Loucy (cell line): ENCODE results near the gene BIN1.

Experiments used
- H2AFZ ChIP-seq: fragments of 200-600 bp; sonication (generic); 2 replicates; pipeline ENCODE4 v1.6.0; 2016; ENCODE audit warnings: antibody characterized with exemption, mild to moderate bottlenecking, low read length, moderate library complexity
- H3F3A ChIP-seq: fragments of 200-600 bp; 2 replicates; pipeline ENCODE4 v1.6.0; 2016; ENCODE audit warnings: antibody characterized with exemption, low read depth, mild to moderate bottlenecking
- H3K27me3 ChIP-seq: fragments of 200-600 bp; sonication (generic); 2 replicates; pipeline ENCODE4 v1.6.1; 2014; ENCODE audit warnings: low read length, mild to moderate bottlenecking; ENCODE audit not compliant: insufficient read depth, poor library complexity, severe bottlenecking
- H3K36me3 ChIP-seq: fragments of 200-600 bp; sonication (generic); 2 replicates; pipeline ENCODE4 v1.6.1; 2016; ENCODE audit warnings: low read length; ENCODE audit not compliant: insufficient read depth
- H3K4me1 ChIP-seq: fragments of 200-600 bp; sonication (generic); 2 replicates; pipeline ENCODE4 v1.5.1; 2014; ENCODE audit warnings: low read length, mild to moderate bottlenecking; ENCODE audit not compliant: insufficient read depth, poor library complexity, severe bottlenecking
- H3K4me2 ChIP-seq: fragments of 200-600 bp; sonication (generic); 2 replicates; pipeline ENCODE4 v1.6.0; 2014; ENCODE audit warnings: antibody characterized with exemption, low read length, low read depth, mild to moderate bottlenecking; ENCODE audit not compliant: poor library complexity, severe bottlenecking
- H3K4me3 ChIP-seq: fragments of 200-600 bp; sonication (generic); 2 replicates; pipeline ENCODE4 v1.5.1; 2014; ENCODE audit warnings: low read length, mild to moderate bottlenecking, mixed read lengths; ENCODE audit not compliant: poor library complexity, severe bottlenecking
- H3K79me2 ChIP-seq: fragments of 200-600 bp; sonication (generic); 2 replicates; pipeline ENCODE4 v1.6.1; 2014; ENCODE audit warnings: low read length; ENCODE audit not compliant: insufficient read depth
- H3K9ac ChIP-seq: fragments of 200-600 bp; sonication (generic); 2 replicates; pipeline ENCODE4 v1.6.0; 2014; ENCODE audit warnings: mild to moderate bottlenecking, low read depth, low read length, moderate library complexity; ENCODE audit not compliant: poor library complexity, severe bottlenecking
- H3K9me2 ChIP-seq: fragments of 200-600 bp; sonication (generic); replicated peaks from 2 replicates; pipeline ENCODE4 v1.6.1; 2016; ENCODE audit warnings: low read depth, low read length, mixed read lengths
- H3K9me3 ChIP-seq: fragments of 200-600 bp; sonication (generic); 2 replicates; pipeline ENCODE4 v1.6.1; 2014; ENCODE audit warnings: mild to moderate bottlenecking, antibody characterized with exemption, low read length, low read depth; ENCODE audit not compliant: insufficient read depth
- H4K20me1 ChIP-seq: fragments of 200-600 bp; sonication (generic); 2 replicates; pipeline ENCODE4 v1.6.0; 2014; ENCODE audit warnings: antibody characterized with exemption, low read length, mild to moderate bottlenecking; ENCODE audit not compliant: insufficient read depth, poor library complexity, severe bottlenecking
- CTCF ChIP-seq: fragments of 200-600 bp; sonication (generic); conservative IDR thresholded peaks from 2 replicates; pipeline ENCODE4 v1.5.1; 2014; ENCODE audit warnings: mild to moderate bottlenecking, antibody characterized with exemption, low read length
- EZH2phosphoT487 ChIP-seq: fragments of 200-600 bp; IDR thresholded peaks from 2 replicates; pipeline ENCODE4 v1.6.1; 2018; ENCODE audit warnings: antibody characterized with exemption, mild to moderate bottlenecking, moderate library complexity, borderline replicate concordance

Gene BIN1

GRCh38 chr2:127142663-127143630 is 36.0 kb upstream of the BIN1 start:
- no peaks in the 10 kb centered on the region for H3K36me3 ChIP-seq
- no peaks in the 10 kb centered on the region for H3K9me3 ChIP-seq
- H3K9ac ChIP-seq = no peak overlapping the region
- no peak overlapping the region for H2AFZ ChIP-seq
- H3K4me1 ChIP-seq = peaks cover 6% of the 10 kb centered on the region
- H3K4me3 ChIP-seq = no peak overlapping the region
- H3K9me2 ChIP-seq = no peaks in the 10 kb centered on the region
- H3K4me2 ChIP-seq = no peak overlapping the region
- no peaks in the 10 kb centered on the region for H4K20me1 ChIP-seq
- peaks cover 3% of the 10 kb centered on the region; the same call in 1 of the 2 replicates for H3F3A ChIP-seq
- no peaks in the 10 kb centered on the region for H3K27me3 ChIP-seq
- TF ChIP-seq CTCF = no peak
- no peak for TF ChIP-seq EZH2phosphoT487
- H3K79me2 ChIP-seq = no peaks in the 10 kb centered on the region

GRCh38 chr2:127140538-127140937 is 33.6 kb upstream of the BIN1 start:
- H3K4me1 ChIP-seq = peaks cover 6% of the 10 kb centered on the region
- no peaks in the 10 kb centered on the region for H3K36me3 ChIP-seq
- H3K4me2 ChIP-seq = peak overlapping the region; percentile 7
- H2AFZ ChIP-seq = peak overlapping the region; percentile 69; the same call in 1 of the 2 replicates
- no peaks in the 10 kb centered on the region for H4K20me1 ChIP-seq
- no peak for TF ChIP-seq CTCF
- TF ChIP-seq EZH2phosphoT487 = no peak
- H3K9me3 ChIP-seq = no peaks in the 10 kb centered on the region
- H3K9ac ChIP-seq = no peak overlapping the region
- H3K4me3 ChIP-seq = no peak overlapping the region
- peaks cover 3% of the 10 kb centered on the region; the same call in 1 of the 2 replicates for H3F3A ChIP-seq
- no peaks in the 10 kb centered on the region for H3K79me2 ChIP-seq
- H3K27me3 ChIP-seq = no peaks in the 10 kb centered on the region
- no peaks in the 10 kb centered on the region for H3K9me2 ChIP-seq

GRCh38 chr2:127139766-127140165 is 32.8 kb upstream of the BIN1 start:
- peaks cover 6% of the 10 kb centered on the region for H3K4me1 ChIP-seq
- no peaks in the 10 kb centered on the region for H3K36me3 ChIP-seq
- H3K9me2 ChIP-seq = no peaks in the 10 kb centered on the region
- no peaks in the 10 kb centered on the region for H4K20me1 ChIP-seq
- no peaks in the 10 kb centered on the region for H3K27me3 ChIP-seq
- H3K4me3 ChIP-seq = no peak overlapping the region
- H3K9ac ChIP-seq = no peak overlapping the region
- TF ChIP-seq EZH2phosphoT487 = no peak
- no peak for TF ChIP-seq CTCF
- H3K4me2 ChIP-seq = no peak overlapping the region
- peaks cover 3% of the 10 kb centered on the region; the same call in 1 of the 2 replicates for H3F3A ChIP-seq
- no peaks in the 10 kb centered on the region for H3K79me2 ChIP-seq
- no peak overlapping the region for H2AFZ ChIP-seq
- H3K9me3 ChIP-seq = no peaks in the 10 kb centered on the region
